ENCODE results near the gene SCUBE3.

The SCUBE3 gene

GRCh38 chr6:35213824-35214756 is at the start of gene SCUBE3:
Gene SCUBE3, plus strand, starts transcription at chr6:35213956. Its CDS starts 463 bp downstream, at chr6:35214419.
- no peak for TF ChIP-seq CTCF (IDR thresholded peaks at IDR 0.05; ENCODE audit: low read depth, low read length)
- DNase-seq (ENCODE audit: extremely low read depth, low read depth), result no peak

DNA sequence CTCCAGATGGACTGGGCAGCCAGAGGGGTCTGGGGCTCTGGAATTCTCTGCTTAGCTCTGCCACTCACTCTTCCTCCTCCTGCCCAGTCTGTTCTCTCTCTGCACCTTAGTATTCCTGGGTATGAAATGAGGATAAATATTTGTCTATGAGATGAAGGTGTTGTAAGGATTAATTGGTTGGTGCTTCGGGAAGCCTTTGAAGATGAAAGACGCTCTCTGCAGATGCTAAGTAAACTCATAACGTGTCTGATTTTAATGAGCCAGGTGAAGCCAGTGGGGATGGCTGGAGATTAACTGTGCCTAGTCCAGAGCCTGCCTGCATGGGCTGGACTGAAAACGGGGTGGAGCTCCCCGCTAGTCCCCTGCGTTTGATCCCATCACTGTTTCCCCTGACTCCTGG is 49.5 kb upstream of the SCUBE3 start:
- no peak for TF ChIP-seq CTCF (IDR thresholded peaks at IDR 0.05; ENCODE audit: low read depth, low read length)
- DNase-seq (ENCODE audit: extremely low read depth, low read depth), result no peak

GRCh38 chr6:35164868-35165267 is 48.9 kb upstream of the SCUBE3 start:
- no peak for DNase-seq (ENCODE audit: extremely low read depth, low read depth)
- TF ChIP-seq CTCF (IDR thresholded peaks at IDR 0.05; ENCODE audit: low read depth, low read length), result no peak

- TF ChIP-seq CTCF (IDR thresholded peaks at IDR 0.05; ENCODE audit: low read depth, low read length), result no peak
- no peak for DNase-seq (ENCODE audit: extremely low read depth, low read depth)
Measured at GRCh38 chr6:35165630-35166071, 48.1 kb upstream of the SCUBE3 start.

DNA sequence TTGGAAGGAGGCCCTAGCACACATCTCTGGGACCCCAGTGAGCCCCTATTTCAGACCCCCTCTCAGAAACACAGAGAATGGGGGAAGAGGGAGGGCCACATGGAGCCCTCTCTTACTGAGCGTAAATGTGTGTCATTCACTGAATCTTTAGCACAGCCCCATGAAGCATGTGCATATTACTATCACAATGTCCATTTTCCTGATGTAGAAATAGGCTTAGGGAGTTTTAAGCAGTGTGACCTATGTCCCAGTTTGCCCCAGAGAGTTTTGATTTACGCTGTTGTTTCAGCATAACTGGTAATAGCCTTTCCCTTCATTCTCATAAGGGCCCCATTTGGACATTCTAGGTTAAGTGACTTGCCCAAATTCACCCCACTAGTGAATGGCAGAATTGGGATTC is 47.6 kb upstream of the SCUBE3 start:
- DNase-seq (ENCODE audit: extremely low read depth, low read depth), result no peak
- no peak for TF ChIP-seq CTCF (IDR thresholded peaks at IDR 0.05; ENCODE audit: low read depth, low read length)

GRCh38 chr6:35166520-35166919 is 47.2 kb upstream of the SCUBE3 start:
- DNase-seq (ENCODE audit: extremely low read depth, low read depth), result no peak

More at GRCh38 chr6:35166520-35166919, 47.2 kb upstream of the SCUBE3 start:
- TF ChIP-seq CTCF (IDR thresholded peaks at IDR 0.05; ENCODE audit: low read depth, low read length), result no peak
